GM21723 (cell line): ENCODE data around the gene RDH14.

Experiments used
- ATAC-seq: cut with Tn5 transposase; IDR thresholded peaks from one replicate; pipeline ENCODE4 v1.9.1; 2021; ENCODE audit warnings: mild to moderate bottlenecking, moderate library complexity; ENCODE audit not compliant: unreplicated experiment

Gene RDH14

GRCh38 chr2:18578033-18578432, 17.6 kb upstream of the RDH14 start:
- ATAC-seq = no peak

GRCh38 chr2:18566145-18566769, 5.8 kb upstream of the RDH14 start:
- no peak for ATAC-seq

- peak; percentile 4 for ATAC-seq
Measured at GRCh38 chr2:18560797-18561085, 288 bp upstream of the RDH14 start.

GRCh38 chr2:18559531-18560030, 872 bp downstream of the RDH14 start:
- ATAC-seq = no peak

- ATAC-seq = no peak
Measured at GRCh38 chr2:18558458-18558857, 2.0 kb downstream of the RDH14 start.

- no peak for ATAC-seq
Measured at GRCh38 chr2:18557121-18557520, 3.3 kb downstream of the RDH14 start.

GRCh38 chr2:18552351-18553077, 7.9 kb downstream of the RDH14 start:
- no peak for ATAC-seq

- ATAC-seq = no peak
Measured at GRCh38 chr2:18551623-18552022, 8.8 kb downstream of the RDH14 start.

GRCh38 chr2:18551169-18551568, 9.3 kb downstream of the RDH14 start:
- ATAC-seq = no peak

GRCh38 chr2:18550433-18550832, 10.0 kb downstream of the RDH14 start:
- ATAC-seq = no peak

- ATAC-seq = no peak
Measured at GRCh38 chr2:18549083-18549482, 11.4 kb downstream of the RDH14 start.

GRCh38 chr2:18548621-18549020, 11.8 kb downstream of the RDH14 start:
- ATAC-seq = no peak

- no peak for ATAC-seq
Measured at GRCh38 chr2:18546567-18546966, 13.9 kb downstream of the RDH14 start.

GRCh38 chr2:18545384-18545783, 15.1 kb downstream of the RDH14 start:
- no peak for ATAC-seq

GRCh38 chr2:18544171-18544570, 16.3 kb downstream of the RDH14 start:
- no peak for ATAC-seq

GRCh38 chr2:18540872-18541271, 19.6 kb downstream of the RDH14 start:
- ATAC-seq = no peak

GRCh38 chr2:18536697-18537096, 23.8 kb downstream of the RDH14 start:
- no peak for ATAC-seq

- no peak for ATAC-seq
Measured at GRCh38 chr2:18536100-18536499, 24.4 kb downstream of the RDH14 start.

- no peak for ATAC-seq
Measured at GRCh38 chr2:18531194-18531593, 29.3 kb downstream of the RDH14 start.

GRCh38 chr2:18527822-18528221, 32.6 kb downstream of the RDH14 start:
- no peak for ATAC-seq

- ATAC-seq = no peak
Measured at GRCh38 chr2:18527326-18527725, 33.1 kb downstream of the RDH14 start.

GRCh38 chr2:18526429-18526828, 34.0 kb downstream of the RDH14 start:
- ATAC-seq = no peak

GRCh38 chr2:18525852-18526251, 34.6 kb downstream of the RDH14 start:
- no peak for ATAC-seq
